A549 (cell line): ENCODE data around the gene RTN4R. TPM values are rescaled to one million over a fixed set of nuclear protein-coding genes. Genes with fewer than 3 reads are reported as not detected.

ENCODE experiments used
- ATAC-seq, 2 experiments: fragments of 200-7000 bp in 1 of 2; fragments of >200 bp in 1 of 2; cut with Nextera tagmentation in 1 of 2; cut with Tn5 transposase in 1 of 2; 3 replicates each; pipeline versions ENCODE4 v1.8.0 to v1.9.1; 2018 to 2020; ENCODE audit warnings: mild to moderate bottlenecking in 1 of 2, moderate library complexity in 1 of 2
- CTCF ChIA-PET: fragments of 300-600 bp; sonication (Branson Sonifier 250); formaldehyde crosslinking; extraction: SDS; loops from one replicate; lab custom pipeline; 2021; ENCODE audit warnings: antibody characterized with exemption, inconsistent platforms; lab: Yijun Ruan, JAX
- POLR2A ChIA-PET: fragments of 350-600 bp; formaldehyde crosslinking; extraction: SDS; loops from one replicate; lab custom pipeline; 2021; ENCODE audit warnings: antibody characterized with exemption, inconsistent platforms; lab: Yijun Ruan, JAX
- DNase-seq, 2 experiments: peaks; one replicate each; pipeline versions ENCODE4 v3.0.0 to v3.0.0-alpha.2; 2011 to 2016; ENCODE audit warnings: low read depth in 1 of 2, low spot score in 1 of 2
- FAIRE-seq: peaks from 2 replicates; lab custom pipeline; 2011; peaks lifted over from hg19 to GRCh38; lab: Jason Lieb, UNC
- H3K27ac ChIP-seq, 2 experiments: fragments of >200 bp; sonication (Bioruptor Twin); formaldehyde crosslinking; 3 replicates each; pipeline ENCODE4 v1.5.1; 2016 to 2017
- H3K4me1 ChIP-seq: fragments of >200 bp; sonication (Bioruptor Twin); formaldehyde crosslinking; 3 replicates; pipeline ENCODE4 v1.6.1; 2016
- H3K4me2 ChIP-seq: fragments of >200 bp; sonication (Bioruptor Twin); formaldehyde crosslinking; 3 replicates; pipeline ENCODE4 v1.6.1; 2016
- H3K4me3 ChIP-seq: fragments of >200 bp; sonication (Bioruptor Twin); formaldehyde crosslinking; 3 replicates; pipeline ENCODE4 v1.5.1; 2016
- H3K9me3 ChIP-seq: fragments of >200 bp; sonication (Bioruptor Twin); formaldehyde crosslinking; 3 replicates; pipeline ENCODE4 v1.6.1; 2016
- CBX2 ChIP-seq: fragments of 200-600 bp; sonication (generic); IDR thresholded peaks from 2 replicates; pipeline ENCODE4 v1.6.1; 2016; ENCODE audit warnings: low read depth, mild to moderate bottlenecking, borderline replicate concordance
- CBX8 ChIP-seq: fragments of 200-600 bp; sonication (generic); IDR thresholded peaks from 2 replicates; pipeline ENCODE4 v1.6.1; 2016
- CEBPB ChIP-seq, 2 experiments: fragments of >200 bp in 1 of 2; sonication (Bioruptor Twin) in 1 of 2; formaldehyde crosslinking in 1 of 2; IDR thresholded peaks; 2 replicates each; pipeline ENCODE4 v1.6.1; 2012 to 2016
- EHF ChIP-seq: fragments of 250-450 bp; sonication (Bioruptor Pico); IDR thresholded peaks from 2 replicates; pipeline ENCODE4 v1.5.0; 2020; ENCODE audit warnings: mild to moderate bottlenecking
- ESRRA ChIP-seq: fragments of 150-350 bp; IDR thresholded peaks from 2 replicates; pipeline ENCODE4 v1.6.1; 2014; ENCODE audit warnings: mild to moderate bottlenecking, low read length, borderline replicate concordance
- HES2 ChIP-seq: fragments of >200 bp; sonication (Bioruptor Twin); formaldehyde crosslinking; IDR thresholded peaks from 2 replicates; pipeline ENCODE4 v1.6.1; 2016
- HMGXB4 ChIP-seq: fragments of 250-450 bp; sonication (Bioruptor Pico); IDR thresholded peaks from 2 replicates; pipeline ENCODE4 v1.5.0; 2021; ENCODE audit warnings: mild to moderate bottlenecking, moderate library complexity, borderline replicate concordance
- HOXB13 ChIP-seq: fragments of 250-450 bp; sonication (Bioruptor Pico); IDR thresholded peaks from 2 replicates; pipeline ENCODE4 v1.5.0; 2020; ENCODE audit warnings: low read depth, mild to moderate bottlenecking, moderate library complexity
- HOXB5 ChIP-seq: fragments of 250-450 bp; sonication (Bioruptor Pico); IDR thresholded peaks from 2 replicates; pipeline ENCODE4 v1.5.0; 2020; ENCODE audit warnings: mild to moderate bottlenecking, moderate library complexity
- JUN ChIP-seq, 2 experiments: fragments of >200 bp; sonication (Bioruptor Twin); formaldehyde crosslinking; IDR thresholded peaks; 2 replicates in 1 of 2; 3 replicates in 1 of 2; pipeline ENCODE4 v1.6.1; 2016 to 2017
- KDM5A ChIP-seq: fragments of 200-600 bp; sonication (generic); IDR thresholded peaks from 2 replicates; pipeline ENCODE4 v1.6.1; 2016; ENCODE audit warnings: antibody characterized with exemption, mild to moderate bottlenecking
- MAFK ChIP-seq: fragments of 450-650 bp; IDR thresholded peaks from 2 replicates; pipeline ENCODE4 v1.6.1; 2014; ENCODE audit not compliant: partially characterized antibody
- MAX ChIP-seq: IDR thresholded peaks from 2 replicates; pipeline ENCODE4 v1.6.1; 2012
- NFE2L2 ChIP-seq: fragments of 150-350 bp; conservative IDR thresholded peaks from 2 replicates; pipeline ENCODE4 v1.6.1; 2014; ENCODE audit warnings: low read length
- NPAS2 ChIP-seq: fragments of 250-450 bp; sonication (Bioruptor Pico); IDR thresholded peaks from 2 replicates; pipeline ENCODE4 v1.8.0; 2022; ENCODE audit warnings: mild to moderate bottlenecking, moderate library complexity, borderline replicate concordance
- PBX3 ChIP-seq: IDR thresholded peaks from 2 replicates; pipeline ENCODE4 v1.6.1; 2012
- RAD21 ChIP-seq, 2 experiments: fragments of >200 bp in 1 of 2; sonication (Bioruptor Twin) in 1 of 2; formaldehyde crosslinking in 1 of 2; IDR thresholded peaks in 1 of 2; conservative IDR thresholded peaks in 1 of 2; 2 replicates in 1 of 2; 3 replicates in 1 of 2; pipeline ENCODE4 v1.6.1; 2012 to 2018; ENCODE audit warnings: inconsistent platforms in 1 of 2
- REST ChIP-seq: fragments of 200-600 bp; sonication (generic); IDR thresholded peaks from 2 replicates; pipeline ENCODE4 v1.6.1; 2016; ENCODE audit warnings: antibody characterized with exemption, mild to moderate bottlenecking, moderate library complexity
- SMC3 ChIP-seq: fragments of >200 bp; sonication (Bioruptor Twin); formaldehyde crosslinking; IDR thresholded peaks from 3 replicates; pipeline ENCODE4 v1.6.1; 2018; ENCODE audit warnings: inconsistent platforms
- SREBF2 ChIP-seq: fragments of 450-650 bp; IDR thresholded peaks from 2 replicates; pipeline ENCODE4 v1.6.1; 2014; ENCODE audit warnings: mild to moderate bottlenecking, moderate library complexity
- ZC3H11A ChIP-seq: fragments of 450-650 bp; IDR thresholded peaks from 2 replicates; pipeline ENCODE4 v1.6.1; 2014; ENCODE audit warnings: antibody characterized with exemption, mild to moderate bottlenecking
- ZNF302 ChIP-seq: fragments of 250-450 bp; sonication (Bioruptor Pico); IDR thresholded peaks from 2 replicates; pipeline ENCODE4 v1.9.0; 2021; ENCODE audit warnings: inconsistent platforms, mild to moderate bottlenecking, moderate library complexity
- WGBS: methylation state at CpG from one replicate; pipeline ENCODE4 v1.1.6; 2017; ENCODE audit errors: missing lambda C conversion rate; 5-methylcytosine and 5-hydroxymethylcytosine counted together
- polyA plus RNA-seq, 4 experiments: library from polyadenylated mRNA; depleted of rRNA in 3 of 4; stranded (reverse); fragments of >200 nt; fragmentation: RNase III in 1 of 4; extraction: RNeasy Plus Mini Kit Qiagen cat#74134 plus additional on column Dnase treatment in 1 of 4; gene quantifications; 2 replicates in 3 of 4; 3 replicates in 1 of 4; pipeline ENCODE4 v1.2.3, GENCODE V29; 2011 to 2017

Gene RTN4R
- polyA plus RNA-seq, 2 of the 4 experiments (the other 2 are of a cell fraction): 1.0 to 2.7 TPM

- TF ChIP-seq ESRRA (no peak), PBX3 (no peak), NPAS2 (CRISPR knock-in tag) (no peak), HES2 (no peak), ZNF302 (CRISPR knock-in tag) (no peak), SMC3 (no peak)
- TF ChIP-seq, all 56 proteins: peak for 0
Measured at GRCh38 chr22:20213833-20214708, 54.0 kb downstream of the RTN4R start (continued).

GRCh38 chr22:20212754-20213699, 55.1 kb downstream of the RTN4R start:
- Histone ChIP-seq H3K9me3 (no peaks in the 10 kb centered on the region), H3K27ac (no peak overlapping the region), H3K4me1 (peaks cover 7% of the 10 kb centered on the region; the same call in 1 of the 3 replicates), H3K4me3 (no peak overlapping the region), H3K4me2 (no peak overlapping the region)
- WGBS: 82% methylated on average over 13 of the region's 27 CpGs
- POLR2A ChIA-PET: interaction anchor here (0.6 kb wide), 1 partner anchor 11 kb away, joined by 3 read pairs; no protein-coding TSS in a partner anchor
- no peak for TF ChIP-seq MAX
- no peak for TF ChIP-seq ZC3H11A
- TF ChIP-seq RAD21 (conservative IDR thresholded peaks at IDR 0.05 in 1 of 2, IDR thresholded peaks at IDR 0.05 in 1 of 2): no peak
- no peak for TF ChIP-seq ESRRA
- no peak for TF ChIP-seq MAFK
- no peak for TF ChIP-seq NFE2L2
- TF ChIP-seq CBX2: no peak
- TF ChIP-seq SREBF2: no peak
- TF ChIP-seq JUN (IDR thresholded peaks at IDR 0.05): no peak
- no peak for TF ChIP-seq KDM5A
- TF ChIP-seq EHF (CRISPR knock-in tag): no peak
- DNase-seq: no peak
- no peak for FAIRE-seq
- no peak for ATAC-seq
- CTCF ChIA-PET: interaction anchor here (1.7 kb wide), 1 partner anchor 25 kb away, joined by 5 read pairs; no protein-coding TSS in a partner anchor

- H3K4me3 ChIP-seq: no peak overlapping the region
- no peak for FAIRE-seq
- CTCF ChIA-PET: interaction anchor here (0.5 to 0.9 kb wide), 2 partner anchors 40 to 481 kb away, joined by 3 read pairs; no protein-coding TSS in a partner anchor
- no peak for TF ChIP-seq REST
- no peak for TF ChIP-seq PBX3
- no peak for TF ChIP-seq HOXB5
- TF ChIP-seq CBX2: no peak
- TF ChIP-seq CBX8: no peak
- TF ChIP-seq HOXB13: no peak
- no peak for TF ChIP-seq CEBPB (IDR thresholded peaks at IDR 0.05)
- TF ChIP-seq HMGXB4: no peak
Measured at GRCh38 chr22:20211997-20212753, 55.9 kb downstream of the RTN4R start.

More at GRCh38 chr22:20211997-20212753, 55.9 kb downstream of the RTN4R start:
- DNase-seq: no peak
- H3K9me3 ChIP-seq: no peaks in the 10 kb centered on the region
- no peak overlapping the region for H3K27ac ChIP-seq
- H3K4me1 ChIP-seq: peaks cover 13% of the 10 kb centered on the region; the same call in 2 of the 3 replicates
- POLR2A ChIA-PET: no interaction called here
- 76% methylated on average over 14 of the region's 26 CpGs for WGBS
- ATAC-seq: no peak
- H3K4me2 ChIP-seq: no peak overlapping the region
